GM18520 (cell line): Measurements from ENCODE around the gene DGKH.
"Not testable (repeated sequence)": the region's sequence is repeated elsewhere in the genome, so short reads cannot be mapped to it uniquely, and the experiment has no call there.

Experiments used
- ATAC-seq: cut with Tn5 transposase; IDR thresholded peaks from one replicate; pipeline ENCODE4 v1.9.1; 2021; ENCODE audit not compliant: unreplicated experiment

The DGKH gene

GRCh38 chr13:42068886-42069285 is 20.4 kb downstream of the DGKH start:
- ATAC-seq: no peak

GRCh38 chr13:42070599-42070998 is 22.2 kb downstream of the DGKH start:
- ATAC-seq: not testable (repeated sequence)

- not testable (repeated sequence) for ATAC-seq
Observed at GRCh38 chr13:42071179-42071578, 22.7 kb downstream of the DGKH start.

GRCh38 chr13:42071672-42072419 is 23.4 kb downstream of the DGKH start:
- no peak for ATAC-seq

- no peak for ATAC-seq
Observed at GRCh38 chr13:42073683-42074082, 25.2 kb downstream of the DGKH start.

- no peak for ATAC-seq
Observed at GRCh38 chr13:42075517-42075916, 27.1 kb downstream of the DGKH start.

GRCh38 chr13:42076309-42076713 is 27.9 kb downstream of the DGKH start:
- ATAC-seq: no peak

GRCh38 chr13:42078128-42078808 is 29.8 kb downstream of the DGKH start:
- ATAC-seq: no peak

GRCh38 chr13:42083138-42083770 is 34.8 kb downstream of the DGKH start:
- no peak for ATAC-seq

- ATAC-seq: no peak
Observed at GRCh38 chr13:42084722-42085121, 36.3 kb downstream of the DGKH start.

GRCh38 chr13:42086582-42086981 is 38.1 kb downstream of the DGKH start:
- ATAC-seq: peak; percentile 60

- ATAC-seq: no peak
Observed at GRCh38 chr13:42094516-42095040, 46.1 kb downstream of the DGKH start.

- ATAC-seq: not testable (repeated sequence)
Observed at GRCh38 chr13:42096222-42096621, 47.8 kb downstream of the DGKH start.

GRCh38 chr13:42099962-42100675 is 51.7 kb downstream of the DGKH start:
- ATAC-seq: no peak

GRCh38 chr13:42100960-42101359 is 52.5 kb downstream of the DGKH start:
- ATAC-seq: no peak

- ATAC-seq: no peak
Observed at GRCh38 chr13:42101821-42102585, 53.6 kb downstream of the DGKH start.

GRCh38 chr13:42102961-42103865 is 54.8 kb downstream of the DGKH start:
- no peak for ATAC-seq

GRCh38 chr13:42106998-42107397 is 58.5 kb downstream of the DGKH start:
- no peak for ATAC-seq

- ATAC-seq: no peak
Observed at GRCh38 chr13:42107421-42107820, 59.0 kb downstream of the DGKH start.
